ENCODE data around the gene TMEM255B. TPM values are rescaled to one million over a fixed set of nuclear protein-coding genes. Genes with fewer than 3 reads are reported as not detected.

Gene TMEM255B
- total RNA-seq, 1 experiment from 2014 or later = 2.8 TPM

GRCh38 chr13:113763254-113763653 is 4.2 kb downstream of the TMEM255B start:
- H3K4me1 Mint-ChIP-seq = peaks cover 20 to 29% of the 10 kb centered on the region in 2 experiments
- no peaks in the 10 kb centered on the region for H4K20me1 ChIP-seq (ENCODE audit: control insufficient read depth, insufficient read depth, insufficient read length)
- no peak overlapping the region for H3K56ac ChIP-seq (ENCODE audit: insufficient read length, low read depth, low read length)
- H2BK12ac ChIP-seq (ENCODE audit: insufficient read length, low read depth, low read length) = no peak overlapping the region
- no peak overlapping the region for H4K91ac ChIP-seq (ENCODE audit: insufficient read length, low read depth, low read length)
- H2AK5ac ChIP-seq (ENCODE audit: insufficient read length, low read length) = no peak overlapping the region
- H3K79me1 ChIP-seq (ENCODE audit: insufficient read depth, low read depth, low read length, poor library complexity, severe bottlenecking) = no peaks in the 10 kb centered on the region
- peaks cover 13% of the 10 kb centered on the region for H3K23me2 ChIP-seq (ENCODE audit: insufficient read length, low read depth, low read length, poor library complexity, severe bottlenecking)
- no peaks in the 10 kb centered on the region for H3K9me3 Mint-ChIP-seq
- no peak overlapping the region for H4K5ac ChIP-seq (ENCODE audit: insufficient read length, low read depth, low read length)
- no peak overlapping the region for H3K4me2 ChIP-seq (ENCODE audit: insufficient read depth, insufficient read length, low read length)
- no peak overlapping the region for H3K4ac ChIP-seq (ENCODE audit: low read depth, low read length)
- H3K23ac ChIP-seq (ENCODE audit: insufficient read length, low read depth, low read length) = no peak overlapping the region
- no peak overlapping the region for H3K4me3 Mint-ChIP-seq
- H2BK15ac ChIP-seq (ENCODE audit: low read depth, low read length) = no peak overlapping the region
- H2AFZ ChIP-seq (ENCODE audit: low read length) = no peak overlapping the region
- H3T11ph ChIP-seq (ENCODE audit: low read length) = no peak overlapping the region
- no peak overlapping the region for H4K8ac ChIP-seq (replicated peaks; ENCODE audit: insufficient read length, low read depth, low read length)
- peaks cover 38% of the 10 kb centered on the region for H3K27me3 Mint-ChIP-seq (ENCODE audit: low read depth)
- no peak overlapping the region for H3K14ac ChIP-seq (ENCODE audit: insufficient read depth, low read length)
- no peak overlapping the region for H2BK5ac ChIP-seq (ENCODE audit: insufficient read length, low read length)
- no peak overlapping the region for H3K18ac ChIP-seq (ENCODE audit: insufficient read length, low read depth, low read length)
- no peaks in the 10 kb centered on the region; a peak in 1 of 7 replicates for H3K36me3 Mint-ChIP-seq (ENCODE audit: insufficient read depth in 1 of 3, low read depth in 3 of 3)
- H2BK120ac ChIP-seq (ENCODE audit: low read depth, low read length, poor library complexity, severe bottlenecking) = no peak overlapping the region
- H3K4me1 ChIP-seq (ENCODE audit: insufficient read depth, low read length) = no peaks in the 10 kb centered on the region
- no peak overlapping the region for H3K27ac Mint-ChIP-seq
- TF ChIP-seq CTCF (conservative IDR thresholded peaks at IDR 0.05) = no peak
- H3K27me3 ChIP-seq (ENCODE audit: insufficient read depth, low read length) = peaks cover 9% of the 10 kb centered on the region; the same call in 1 of the 2 replicates
- no peak overlapping the region for H3K27ac ChIP-seq (ENCODE audit: insufficient read length, low read depth, low read length)
- H3K79me2 ChIP-seq (ENCODE audit: insufficient read depth, low read length) = no peaks in the 10 kb centered on the region
- no CpG with 5 or more reads among the region's 13 CpGs for WGBS (ENCODE audit: extremely low coverage, insufficient read length, low lambda C conversion rate)
- no peaks in the 10 kb centered on the region for H3K9me3 ChIP-seq (ENCODE audit: control insufficient read depth, low read depth, low read length)
- no peak for DNase-seq
- no peak overlapping the region for H2BK20ac ChIP-seq (ENCODE audit: low read depth, low read length, poor library complexity, severe bottlenecking)
- H3K9ac ChIP-seq (ENCODE audit: extremely low read depth, insufficient read length, low read length) = no peak overlapping the region

Data from H9 (cell line).